GM19468 (cell line): ENCODE results near the gene SCGB1D4.
"Not testable (repeated sequence)": the region's sequence is repeated elsewhere in the genome, so short reads cannot be mapped to it uniquely, and the experiment has no call there.

Source experiments
- ATAC-seq: cut with Tn5 transposase; IDR thresholded peaks from one replicate; pipeline ENCODE4 v1.9.1; 2021; ENCODE audit warnings: mild to moderate bottlenecking, moderate library complexity, moderate number of reproducible peaks; ENCODE audit not compliant: unreplicated experiment; ENCODE audit errors: extremely low read depth

SCGB1D4 gene, protein sequence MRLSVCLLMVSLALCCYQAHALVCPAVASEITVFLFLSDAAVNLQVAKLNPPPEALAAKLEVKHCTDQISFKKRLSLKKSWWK

DNA sequence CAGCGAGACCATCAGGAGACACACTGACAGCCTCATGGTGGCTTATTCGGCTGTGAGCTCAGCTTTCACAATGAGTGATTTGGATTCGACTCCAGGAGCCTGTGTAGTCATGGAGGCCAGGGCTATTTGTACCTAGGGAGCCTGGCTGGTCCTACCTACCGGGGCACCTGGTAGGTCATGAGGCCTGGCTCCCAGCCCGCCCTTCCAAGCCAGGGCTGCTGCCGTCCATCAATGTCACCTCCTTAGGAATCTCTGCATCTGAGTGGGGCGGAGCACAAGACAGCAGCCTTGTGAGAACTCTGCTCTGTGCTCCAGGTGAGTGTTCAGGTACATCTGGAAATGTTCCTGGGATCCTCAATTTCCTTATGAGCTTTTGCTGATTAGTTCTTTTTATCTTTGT lies at the start of gene SCGB1D4:
Gene SCGB1D4, minus strand, starts transcription at position 101 of the 400 bp plus-strand sequence. Its CDS starts 65 bp downstream, at position 36.
- ATAC-seq: no peak

DNA sequence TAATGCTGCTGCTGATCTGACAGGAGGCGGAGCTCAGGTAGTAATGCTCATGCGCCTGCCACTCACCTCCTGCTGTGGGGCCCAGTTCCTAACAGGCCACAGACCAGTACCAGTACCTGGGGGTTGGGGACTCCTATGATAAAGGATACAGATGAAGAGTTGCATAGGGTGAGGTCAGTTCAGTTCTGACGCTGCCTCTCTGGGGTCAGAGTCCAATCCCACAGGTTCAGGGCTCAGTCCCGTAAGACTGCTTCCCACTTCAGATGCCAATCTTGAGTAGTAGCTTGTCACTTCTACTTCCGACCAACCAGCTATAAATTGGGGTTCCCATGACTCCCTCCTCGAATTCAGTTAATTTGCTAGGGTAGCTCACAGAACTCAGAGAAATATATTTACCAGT lies 47.0 kb upstream of the SCGB1D4 start:
- no peak for ATAC-seq

DNA sequence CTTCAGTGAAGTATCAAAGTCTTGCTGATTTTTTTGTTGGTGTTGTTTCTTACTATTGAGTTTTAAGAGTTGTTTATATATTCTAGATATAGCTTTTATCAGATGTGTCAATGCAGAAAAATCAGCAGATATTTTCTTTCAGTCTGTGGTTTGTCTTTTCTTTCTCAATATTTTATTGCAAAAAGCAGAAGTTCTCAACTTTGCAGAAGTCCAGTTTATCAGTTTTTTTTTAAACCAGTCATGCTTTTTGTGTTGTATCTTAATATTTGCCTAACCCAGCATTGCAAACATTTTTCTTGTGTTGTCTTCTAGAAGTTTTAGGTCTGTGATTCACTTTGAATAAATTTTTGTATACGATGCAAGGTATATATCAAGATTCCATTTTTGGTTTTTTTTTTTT lies 45.3 kb upstream of the SCGB1D4 start:
- ATAC-seq: no peak

DNA sequence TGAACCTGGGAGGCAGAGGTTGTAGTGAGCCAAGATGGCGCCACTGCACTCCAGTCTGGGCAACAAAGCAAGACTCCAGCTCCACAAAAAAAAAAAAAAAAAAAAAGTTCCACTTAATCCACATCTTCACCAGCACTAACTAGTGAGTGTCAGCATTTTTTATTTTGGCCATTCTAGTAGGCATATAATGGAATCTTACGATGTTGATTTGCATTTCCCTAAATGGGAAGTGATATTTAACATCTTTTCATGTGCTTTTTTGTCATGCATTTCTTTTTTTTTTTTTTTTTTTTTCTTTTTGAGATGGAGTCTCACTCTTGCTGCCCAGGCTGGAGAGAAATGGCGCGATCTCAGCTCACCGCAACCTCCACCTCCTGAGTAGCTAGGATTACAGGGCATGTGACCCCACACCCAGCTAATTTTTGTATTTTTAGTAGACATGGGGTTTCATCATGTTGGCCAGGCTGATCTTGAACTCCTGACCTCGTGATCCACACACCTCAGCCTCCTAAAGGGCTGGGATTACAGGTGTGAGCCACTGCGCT lies 44.8 kb upstream of the SCGB1D4 start:
- ATAC-seq: not testable (repeated sequence)

DNA sequence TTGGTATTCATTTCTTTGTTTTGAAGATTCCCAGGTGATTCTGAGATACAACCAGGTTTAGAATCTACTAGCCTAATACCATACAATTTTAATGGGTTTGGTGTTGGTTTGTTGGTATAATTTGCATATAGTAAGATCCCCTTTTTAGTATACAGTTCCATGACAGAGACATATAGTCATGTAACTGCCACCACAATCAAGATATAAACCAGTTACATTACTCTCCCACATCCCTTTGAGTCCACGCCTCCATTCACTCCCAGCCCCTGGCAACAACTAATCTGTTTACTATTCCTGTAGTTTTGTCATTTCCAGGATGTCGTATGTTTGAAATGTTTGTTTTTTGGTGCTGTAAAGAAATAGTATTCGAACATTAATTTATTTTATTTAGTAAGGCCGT lies 42.7 kb upstream of the SCGB1D4 start:
- ATAC-seq: no peak

DNA sequence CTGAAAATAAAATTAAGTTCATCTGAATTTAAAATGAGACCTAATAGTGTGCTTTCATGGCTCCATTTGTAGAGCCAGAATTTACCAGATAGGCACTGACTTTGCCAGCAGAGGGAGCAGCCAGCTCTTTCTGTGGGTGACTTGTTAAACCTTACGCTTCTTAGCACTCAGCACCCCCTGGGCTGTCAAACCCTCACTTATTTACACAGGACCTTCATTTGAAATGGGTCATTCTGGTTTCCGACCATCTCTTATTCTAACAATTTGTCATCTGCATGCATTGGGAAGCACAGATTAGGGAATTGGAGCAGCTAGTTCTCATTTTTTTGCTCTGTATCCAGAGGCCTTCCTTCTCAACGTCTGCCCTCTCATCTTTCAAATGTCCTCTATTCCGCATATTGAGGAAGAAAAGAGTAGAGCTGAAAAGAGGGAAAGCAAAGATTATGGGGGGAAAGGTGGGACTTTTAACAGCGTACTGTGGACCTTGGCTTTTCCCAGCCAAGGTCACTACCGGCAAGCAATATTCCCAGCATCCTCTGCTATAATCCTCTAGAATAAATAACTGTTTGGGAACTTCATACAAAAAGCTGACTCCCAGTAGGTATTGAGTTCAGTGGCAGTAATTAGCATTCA lies 41.5 kb upstream of the SCGB1D4 start:
- no peak for ATAC-seq

DNA sequence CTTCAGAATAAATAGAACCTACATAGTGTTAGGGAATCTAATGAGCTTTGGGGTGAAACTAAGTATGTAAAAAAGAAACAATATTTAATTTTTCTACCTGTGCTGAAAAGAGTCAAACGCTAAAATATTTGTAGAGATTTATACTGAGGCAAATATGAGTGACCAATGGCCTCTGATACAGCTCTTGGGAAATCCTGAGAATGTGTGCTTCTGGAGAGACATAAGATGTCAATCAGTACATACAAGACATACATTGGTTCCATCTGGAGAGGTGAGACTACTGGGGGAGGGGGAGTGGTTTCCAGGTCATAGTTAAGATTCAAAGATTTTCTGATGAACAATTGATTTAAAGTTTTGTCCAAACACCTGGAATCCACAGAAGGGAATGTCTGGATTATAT lies 39.3 kb upstream of the SCGB1D4 start:
- no peak for ATAC-seq

DNA sequence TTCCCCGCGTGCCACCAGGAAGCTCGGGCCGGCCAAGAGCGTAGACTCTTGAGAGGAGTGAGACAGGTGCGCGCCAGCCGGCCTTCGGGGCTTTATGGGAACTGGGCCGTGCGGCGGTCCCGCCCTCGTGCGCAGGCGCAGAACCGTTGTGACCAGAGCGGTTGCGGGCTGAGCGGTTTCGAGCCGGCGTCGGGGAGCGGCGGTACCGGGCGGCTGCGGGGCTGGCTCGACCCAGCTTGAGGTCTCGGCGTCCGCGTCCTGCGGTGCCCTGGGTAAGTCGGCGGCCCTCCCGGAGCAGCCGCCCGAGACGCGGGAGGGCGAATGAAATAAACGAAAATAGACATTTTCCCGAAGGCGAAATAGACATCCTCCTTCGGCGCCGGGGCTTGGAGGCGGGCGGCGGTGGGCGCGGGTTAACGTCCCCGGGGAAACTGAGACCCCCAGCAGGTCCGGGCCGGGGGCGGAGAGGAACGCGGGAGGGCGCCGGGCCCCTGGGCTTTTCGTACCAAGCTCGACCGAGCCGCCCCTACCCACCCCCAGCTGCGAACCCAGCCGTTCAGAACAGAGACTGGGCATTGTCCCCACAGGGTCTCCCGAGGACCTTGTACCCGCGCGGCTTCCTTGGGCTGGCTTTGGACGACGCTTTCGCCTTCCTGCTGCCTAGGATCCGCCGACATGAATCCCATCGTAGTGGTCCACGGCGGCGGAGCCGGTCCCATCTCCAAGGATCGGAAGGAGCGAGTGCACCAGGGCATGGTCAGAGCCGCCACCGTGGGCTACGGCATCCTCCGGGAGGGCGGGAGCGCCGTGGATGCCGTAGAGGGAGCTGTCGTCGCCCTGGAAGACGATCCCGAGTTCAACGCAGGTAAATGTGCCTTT lies 38.7 kb upstream of the SCGB1D4 start, which contains the start of gene ASRGL1:
Gene ASRGL1, plus strand, starts transcription at position 146 of the 879 bp plus-strand sequence. Its CDS starts 530 bp downstream, at position 676.
- ATAC-seq: peak; percentile 46

DNA sequence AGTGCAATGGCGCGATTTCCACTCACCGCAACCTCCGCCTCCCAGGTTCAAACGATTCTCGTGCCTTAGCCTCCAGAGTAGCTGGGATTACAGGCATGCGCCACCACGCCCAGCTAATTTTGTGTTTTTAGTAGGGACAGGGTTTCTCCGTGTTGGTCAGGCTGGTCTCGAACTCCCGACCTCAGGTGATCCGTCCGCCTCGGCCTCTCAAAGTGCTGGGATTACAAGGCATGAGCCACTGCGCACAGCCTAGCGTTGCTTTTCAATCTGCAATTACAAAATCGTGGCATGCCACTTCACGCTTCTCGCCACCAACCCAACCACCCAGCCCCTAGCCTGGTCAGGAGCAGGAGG lies 38.1 kb upstream of the SCGB1D4 start:
- ATAC-seq: not testable (repeated sequence)

DNA sequence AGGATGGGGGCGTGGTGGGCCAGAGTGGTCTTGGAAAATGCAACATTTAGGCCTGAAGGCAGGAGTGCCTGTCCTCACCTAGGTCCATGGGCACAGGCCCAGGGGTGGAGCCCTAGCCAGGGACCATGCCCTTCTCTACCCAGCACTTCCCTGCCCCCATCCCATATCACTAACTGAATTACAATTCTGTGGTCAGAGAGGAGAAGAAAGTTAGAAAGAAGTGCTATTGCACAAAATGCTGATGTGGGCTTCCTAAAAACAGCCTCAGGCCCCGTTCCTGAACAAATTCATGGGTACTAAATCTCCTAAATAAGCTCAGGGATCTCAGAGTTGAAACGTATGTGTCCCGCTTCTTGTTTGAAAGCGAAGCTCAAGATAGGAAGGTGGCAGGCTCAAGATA lies 34.9 kb upstream of the SCGB1D4 start:
- ATAC-seq: no peak

DNA sequence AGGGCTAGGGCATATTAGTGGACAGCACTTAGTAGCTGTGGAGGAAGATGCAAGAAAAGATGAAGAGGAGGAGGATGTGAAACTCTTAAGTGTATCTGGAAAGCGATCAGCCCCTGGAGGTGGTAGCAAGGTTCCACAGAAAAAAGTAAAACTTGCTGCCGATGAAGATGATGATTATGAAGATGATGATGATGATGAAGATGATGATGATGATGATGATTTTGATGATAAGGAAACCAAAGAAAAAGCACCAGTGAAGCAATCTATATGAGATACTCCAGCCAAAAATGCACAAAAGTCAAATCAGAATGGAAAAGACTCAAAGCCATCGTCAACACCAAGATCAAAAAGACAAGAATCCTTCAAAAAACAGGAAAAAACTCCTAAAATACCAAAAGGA lies 32.4 kb upstream of the SCGB1D4 start:
- ATAC-seq: not testable (repeated sequence)

DNA sequence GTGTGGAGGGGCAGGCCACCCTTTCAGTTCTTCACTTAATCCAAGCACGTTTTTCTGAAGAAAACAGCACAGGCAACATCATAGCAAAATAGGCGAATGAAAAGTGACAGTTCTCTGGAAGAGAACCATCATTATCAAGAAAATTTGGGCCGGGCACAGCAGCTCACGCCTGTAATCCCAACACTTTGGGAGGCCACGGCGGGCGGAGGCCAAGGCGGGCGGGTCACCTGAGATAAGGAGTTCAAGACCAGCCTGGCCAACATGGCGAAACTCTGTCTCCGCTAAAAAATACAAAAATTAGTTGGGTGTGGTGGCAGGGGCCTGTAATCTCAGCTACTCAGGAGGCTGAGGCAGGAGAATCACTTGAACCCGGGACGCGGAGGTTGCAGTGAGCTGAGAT lies 28.7 kb upstream of the SCGB1D4 start:
- ATAC-seq: not testable (repeated sequence)

DNA sequence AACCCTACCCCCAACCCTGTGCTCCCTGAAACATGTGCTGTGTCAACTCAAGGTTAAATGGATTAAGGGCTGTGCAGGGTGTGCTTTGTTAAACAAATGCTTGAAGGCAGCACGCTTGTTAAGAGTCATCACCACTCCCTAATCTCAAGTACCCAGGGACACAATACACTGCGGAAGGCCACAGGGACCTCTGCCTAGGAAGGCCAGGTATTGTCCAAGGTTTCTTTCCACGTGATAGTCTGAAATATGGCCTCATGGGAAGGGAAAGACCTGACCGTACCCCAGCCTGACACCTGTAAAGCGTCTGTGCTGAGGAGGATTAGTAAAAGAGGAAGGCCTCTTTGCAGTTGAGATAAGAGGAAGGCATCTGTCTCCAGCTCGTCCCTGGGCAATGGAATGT lies 27.8 kb upstream of the SCGB1D4 start:
- ATAC-seq: not testable (repeated sequence)

DNA sequence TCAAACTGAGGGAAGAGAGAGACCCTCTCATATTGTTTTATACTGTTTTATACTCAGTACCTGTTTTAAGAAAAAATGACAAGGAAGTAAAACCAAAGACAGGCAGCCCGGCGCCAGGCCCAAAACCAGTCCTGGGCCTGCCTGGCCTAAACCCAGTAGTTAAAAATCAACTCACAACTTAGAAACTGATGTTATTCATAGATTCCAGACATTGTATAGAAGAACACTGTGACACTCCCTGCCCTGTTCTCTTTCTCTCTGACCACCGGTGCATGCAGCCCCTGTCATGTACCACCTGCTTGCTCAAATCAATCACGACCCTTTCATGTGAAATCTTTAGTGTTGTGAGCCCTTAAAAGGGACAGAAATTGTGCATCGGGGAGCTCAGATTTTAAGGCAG lies 26.9 kb upstream of the SCGB1D4 start:
- not testable (repeated sequence) for ATAC-seq

DNA sequence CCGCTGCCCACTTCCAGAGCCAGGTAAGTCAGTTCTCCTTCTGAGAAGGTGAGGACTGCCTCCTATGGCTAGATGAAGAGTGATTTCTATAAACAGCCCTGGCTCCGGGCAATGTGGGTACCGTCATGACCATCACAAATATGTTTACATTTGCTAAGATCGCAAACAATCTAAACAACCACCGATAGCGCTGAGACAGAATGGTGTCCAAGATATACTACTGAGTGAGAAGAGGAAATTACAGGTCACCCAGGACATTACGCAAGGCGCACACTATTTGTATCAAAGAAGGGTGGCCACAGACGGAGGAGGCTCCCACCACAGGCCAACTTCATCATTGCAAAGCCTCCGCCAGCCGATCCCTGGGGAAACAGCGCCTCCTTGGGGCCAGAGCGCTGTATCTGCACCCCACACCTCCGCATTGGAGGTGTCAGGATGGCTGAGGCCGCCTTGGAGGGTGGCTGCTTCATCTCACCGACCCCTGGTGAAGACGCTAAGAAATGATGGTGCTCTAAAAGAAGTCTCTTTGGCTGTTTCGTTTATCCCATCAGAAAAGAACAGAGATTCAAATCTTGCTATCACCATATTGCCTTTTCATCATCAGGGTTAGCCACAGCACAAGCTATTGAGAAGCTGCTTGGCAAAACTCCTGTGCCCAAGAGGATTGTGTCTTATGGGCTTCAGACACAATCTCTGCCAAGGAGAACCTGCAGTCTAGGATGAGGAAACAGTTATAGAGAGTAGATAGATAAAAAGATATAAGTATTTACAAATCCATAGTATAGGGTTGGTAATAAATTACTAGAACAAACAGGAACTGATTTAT lies 26.1 kb upstream of the SCGB1D4 start:
- no peak for ATAC-seq

DNA sequence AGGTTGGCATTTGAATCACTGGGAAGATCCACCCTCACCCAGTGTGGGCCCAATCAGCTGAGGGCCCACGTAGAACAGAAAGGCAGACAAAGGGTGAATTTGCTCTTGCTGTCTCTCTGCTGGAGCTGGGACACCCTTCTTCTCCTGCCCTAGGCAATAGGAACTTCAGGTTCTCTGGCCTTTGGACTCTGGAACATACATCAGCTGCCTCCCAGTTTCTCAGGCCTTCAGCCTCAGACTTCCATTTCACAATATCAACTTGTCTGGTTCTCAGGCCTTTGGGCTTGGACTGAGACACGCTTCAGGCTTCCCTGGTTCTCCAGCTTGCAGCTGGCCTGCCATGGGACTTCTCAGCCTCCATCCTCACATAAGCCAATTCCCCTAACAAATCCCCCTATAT lies 23.6 kb upstream of the SCGB1D4 start:
- ATAC-seq: no peak

DNA sequence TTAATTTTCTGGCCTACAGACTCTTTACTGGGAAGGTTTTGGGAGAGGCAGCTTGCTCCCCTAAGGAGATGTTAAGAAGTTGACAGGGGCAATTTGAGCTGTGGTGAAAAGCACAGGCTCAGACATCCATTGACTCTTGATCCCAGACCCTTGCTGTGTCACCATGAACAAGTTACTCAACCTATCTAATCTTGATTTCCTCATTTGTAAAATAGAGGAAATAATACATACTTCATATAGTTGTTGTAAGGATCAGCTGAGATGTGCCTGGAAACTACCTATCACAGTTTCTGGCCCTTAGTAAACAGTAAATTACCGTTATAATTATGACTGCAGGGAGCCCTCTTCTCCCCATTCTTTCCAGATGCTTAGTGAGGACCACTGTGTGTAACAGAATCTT lies 16.6 kb upstream of the SCGB1D4 start:
- ATAC-seq: no peak

DNA sequence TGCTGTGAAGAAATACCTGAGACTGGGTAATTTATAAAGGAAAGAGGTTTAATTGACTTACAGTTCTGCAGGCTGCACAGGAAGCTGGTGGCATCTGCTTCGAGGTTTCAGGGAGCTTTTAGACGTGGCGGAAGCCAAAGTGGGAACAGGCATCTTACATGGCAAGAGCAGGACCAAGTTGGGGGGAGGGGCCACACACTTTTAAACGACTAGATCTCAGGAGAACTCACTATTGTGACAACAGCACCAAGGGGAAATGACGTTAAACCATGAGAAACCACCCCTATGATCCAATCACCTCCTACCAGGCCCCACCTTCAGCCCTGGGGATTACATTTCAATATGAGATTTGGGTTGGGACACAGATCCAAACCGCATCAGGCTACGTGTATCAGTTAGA lies 11.1 kb upstream of the SCGB1D4 start:
- no peak for ATAC-seq

DNA sequence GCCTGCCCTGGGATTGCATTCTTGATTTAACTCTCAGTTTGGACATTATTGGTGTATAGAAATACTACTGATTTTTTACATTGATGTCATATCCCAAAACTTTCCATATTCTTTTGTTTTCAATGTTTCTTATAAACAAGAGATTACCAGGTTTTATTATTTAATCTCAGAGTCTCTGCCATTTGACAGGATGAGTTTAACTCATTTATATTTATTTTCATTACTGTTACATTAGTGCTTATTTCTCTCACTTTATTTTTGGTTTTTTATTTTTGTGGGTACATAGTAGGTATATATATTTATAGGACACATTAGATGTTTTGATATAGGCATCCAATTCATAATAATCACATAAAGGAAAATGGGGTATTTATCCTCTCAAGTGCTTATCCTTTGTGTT lies 9.1 kb upstream of the SCGB1D4 start:
- no peak for ATAC-seq

DNA sequence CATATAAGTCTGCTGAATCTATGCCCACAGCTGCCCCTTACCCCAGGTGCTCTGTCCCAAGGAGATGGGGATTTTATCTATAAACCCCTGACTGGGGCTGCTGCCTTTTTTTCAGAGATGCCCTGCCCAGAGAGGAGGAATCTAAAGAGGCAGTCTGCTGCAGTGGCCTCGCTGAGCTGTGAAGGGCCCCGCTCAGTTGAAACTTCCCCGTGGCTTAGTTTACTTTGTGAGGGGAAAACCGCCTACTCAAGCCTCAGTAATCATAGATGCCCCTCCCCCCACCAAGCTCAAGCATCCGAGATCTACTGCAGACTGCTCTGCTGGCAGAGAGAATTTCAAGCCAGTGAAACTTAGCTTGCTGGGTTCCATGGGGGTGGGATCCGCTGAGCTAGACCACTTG lies 7.4 kb upstream of the SCGB1D4 start:
- ATAC-seq: no peak
